Endothelial cell of umbilical vein (primary cell): Measurements from ENCODE around the gene TRAF3IP1. TPM values are rescaled to one million over a fixed set of nuclear protein-coding genes. Genes with fewer than 3 reads are reported as not detected.

Experiments used
- BruUV-seq: library from RNA; stranded (reverse); fragments of 400-500 nt; replicated peaks from 2 replicates; lab custom pipeline; 2021; lab: Mats Ljungman, UMichigan
- CTCF ChIA-PET: fragments of 300-600, 350-600 bp; sonication (Branson Sonifier 250); formaldehyde crosslinking; loops from one replicate; lab custom pipeline; 2021; ENCODE audit warnings: antibody characterized with exemption, inconsistent platforms; lab: Charles Lee
- POLR2A ChIA-PET: fragments of 300-600, 350-600 bp; sonication (Branson Sonifier 250); formaldehyde crosslinking; loops from one replicate; lab custom pipeline; 2021; ENCODE audit warnings: antibody characterized with exemption, inconsistent platforms; lab: Charles Lee
- DNase-seq: peaks from one replicate; pipeline ENCODE4 v3.0.0-alpha.2; 2011; ENCODE audit warnings: low read depth, low spot score
- FAIRE-seq: peaks from 2 replicates; lab custom pipeline; 2011; peaks lifted over from hg19 to GRCh38; lab: Jason Lieb, UNC
- H2AFZ ChIP-seq: 2 replicates; pipeline ENCODE4 v1.6.0; 2012; ENCODE audit warnings: low read depth, low read length, control low read depth, inconsistent platforms
- H3K27ac ChIP-seq: 2 replicates; pipeline ENCODE4 v1.5.1; 2011; ENCODE audit warnings: low read depth, mild to moderate bottlenecking, control low read depth, low read length, moderate library complexity; ENCODE audit not compliant: insufficient read depth
- H3K27me3 ChIP-seq, 2 experiments: 2 replicates each; pipeline versions ENCODE4 v1.6.0 to v1.6.1; 2011; ENCODE audit warnings: low read length in 2 of 2, mixed read lengths in 1 of 2; ENCODE audit not compliant: control insufficient read depth in 2 of 2, insufficient read depth in 2 of 2
- H3K36me3 ChIP-seq, 2 experiments: 2 replicates in 1 of 2; 3 replicates in 1 of 2; pipeline ENCODE4 v1.5.1; 2011; ENCODE audit warnings: low read length in 2 of 2, mild to moderate bottlenecking in 1 of 2, moderate library complexity in 1 of 2; ENCODE audit not compliant: control insufficient read depth in 2 of 2, insufficient read depth in 2 of 2; ENCODE audit errors: extremely low read depth in 1 of 2
- H3K4me1 ChIP-seq: 3 replicates; pipeline ENCODE4 v1.5.1; 2011; ENCODE audit warnings: mild to moderate bottlenecking, low read length; ENCODE audit not compliant: control insufficient read depth, insufficient read depth; ENCODE audit errors: extremely low read depth
- H3K4me2 ChIP-seq: 2 replicates; pipeline ENCODE4 v1.6.1; 2011; ENCODE audit warnings: low read length, control low read depth, mixed read lengths; ENCODE audit not compliant: insufficient read depth
- H3K4me3 ChIP-seq, 3 experiments: fragments of 200-600 bp in 1 of 3; sonication (generic), shearing (Covaris generic) in 1 of 3; replicated peaks in 1 of 3; 2 replicates each; pipeline ENCODE4 v1.5.1; 2011 to 2016; ENCODE audit warnings: control low read depth in 3 of 3, low read length in 3 of 3, mild to moderate bottlenecking in 2 of 3, inconsistent platforms in 1 of 3, low read depth in 1 of 3, moderate library complexity in 1 of 3; ENCODE audit not compliant: insufficient read depth in 1 of 3
- H3K79me2 ChIP-seq: 2 replicates; pipeline ENCODE4 v1.6.0; 2012; ENCODE audit warnings: low read length, inconsistent platforms; ENCODE audit not compliant: control insufficient read depth, insufficient read depth
- H3K9ac ChIP-seq: replicated peaks from 2 replicates; pipeline ENCODE3; 2011; ENCODE audit warnings: low read length, control low read depth; ENCODE audit not compliant: insufficient read depth; ENCODE audit errors: extremely low read depth
- H3K9me1 ChIP-seq: replicated peaks from 3 replicates; pipeline ENCODE4 v1.6.0; 2011; ENCODE audit warnings: mild to moderate bottlenecking, low read length; ENCODE audit not compliant: control insufficient read depth, insufficient read depth; ENCODE audit errors: extremely low read depth
- H3K9me3 ChIP-seq: replicated peaks from 2 replicates; pipeline ENCODE4 v1.5.1; 2012; ENCODE audit warnings: low read length, inconsistent platforms; ENCODE audit not compliant: control insufficient read depth, insufficient read depth
- H4K20me1 ChIP-seq: replicated peaks from 2 replicates; pipeline ENCODE3; 2011; ENCODE audit warnings: mild to moderate bottlenecking, low read length; ENCODE audit not compliant: control insufficient read depth, insufficient read depth; ENCODE audit errors: extremely low read depth
- CTCF ChIP-seq, 2 donors: IDR thresholded peaks; 1 replicate in 1 of 2; 2 replicates in 1 of 2; pipeline ENCODE4 v1.5.1; 2011; ENCODE audit warnings: low read length in 2 of 2, mild to moderate bottlenecking in 2 of 2, moderate library complexity in 2 of 2, control low read depth in 1 of 2, inconsistent platforms in 1 of 2, low read depth in 1 of 2; ENCODE audit not compliant: insufficient read depth in 1 of 2; ENCODE audit errors: extremely low read depth in 1 of 2
- EZH2 ChIP-seq: IDR thresholded peaks from 2 replicates; pipeline ENCODE4 v1.6.1; 2012; ENCODE audit warnings: borderline replicate concordance, low read depth, mild to moderate bottlenecking, moderate library complexity, low read length, inconsistent platforms; ENCODE audit not compliant: severe bottlenecking
- GATA2 ChIP-seq: IDR thresholded peaks from 2 replicates; pipeline ENCODE4 v1.7.0; 2011; ENCODE audit warnings: low read depth, mild to moderate bottlenecking, moderate library complexity, mixed read lengths, low read length; ENCODE audit not compliant: insufficient read length, insufficient read depth
- JUN ChIP-seq: IDR thresholded peaks from 2 replicates; pipeline ENCODE4 v1.6.1; 2011; ENCODE audit warnings: borderline replicate concordance, low read depth; ENCODE audit not compliant: insufficient read length, insufficient read depth
- POLR2A ChIP-seq: IDR thresholded peaks from 2 replicates; pipeline ENCODE4 v1.6.1; 2012; ENCODE audit warnings: low read depth, mild to moderate bottlenecking, control low read depth, low read length
- POLR2AphosphoS5 ChIP-seq: IDR thresholded peaks from 2 replicates; pipeline ENCODE4 v1.6.1; 2012; ENCODE audit warnings: low read depth, mild to moderate bottlenecking, control low read depth, low read length, moderate library complexity; ENCODE audit not compliant: insufficient read depth
- dilution Hi-C: fragments of 300-500 bp; cut with MboI; formaldehyde crosslinking; loops from one replicate; pipeline ENCODE4 v1.15.0; 2019; ENCODE audit warnings: low sequenced_read_pairs; ENCODE audit not compliant: extremely low pct_ligation_motif_present
- intact Hi-C: fragments of 100-400 bp; cut with micrococcal nuclease; formaldehyde crosslinking; loops from one replicate; pipeline ENCODE4 v1.10.0; 2022
- polyA plus RNA-seq, 4 experiments: library from polyadenylated mRNA; depleted of rRNA in 3 of 4; stranded (reverse) in 3 of 4; unstranded in 1 of 4; fragments of >200 nt; gene quantifications; 2 replicates each; pipeline versions ENCODE4 v1.2.1 to v1.2.3, GENCODE V29; 2011 to 2012; ENCODE audit warnings: missing spikeins in 1 of 4
- total RNA-seq: library from RNA; stranded (reverse); gene quantifications from 2 replicates; pipeline ENCODE4 v1.2.3, GENCODE V29; 2021
- TF ChIP-seq, protein P1 (sequence below): IDR thresholded peaks from 2 replicates; pipeline ENCODE4 v1.6.1; 2011; ENCODE audit not compliant: insufficient read depth, insufficient read length

Gene TRAF3IP1
- total and polyA plus RNA-seq, 2 donors (not counting 3 experiments of a cell fraction or from before 2014, with no cell fraction given) = 3.4 to 15.9 TPM

- dilution Hi-C loops (no loop called here), intact Hi-C loops (no loop called here)
- Histone ChIP-seq H3K9ac (no peak overlapping the region), H3K27me3 (no peaks in the 10 kb centered on the region), H2AFZ (no peak overlapping the region), H3K36me3 (peaks cover 0 to 6% of the 10 kb centered on the region in 2 experiments), H3K27ac (no peak overlapping the region), H3K79me2 (peaks cover 67% of the 10 kb centered on the region), H3K9me1 (no peaks in the 10 kb centered on the region), H3K4me1 (peaks cover 12% of the 10 kb centered on the region), H3K4me3 (no peak overlapping the region), H3K9me3 (no peaks in the 10 kb centered on the region), H4K20me1 (no peaks in the 10 kb centered on the region), H3K4me2 (no peak overlapping the region)
- BruUV-seq = no TSS peak
- DNase-seq (no peak), FAIRE-seq (no peak)
- ChIA-PET POLR2A (no interaction called here), CTCF (interaction anchor here (1.3 to 1.8 kb wide), 2 partner anchors 34 to 73 kb away, joined by 3 to 5 read pairs; no protein-coding TSS in a partner anchor)
- no peak for TF ChIP-seq JUN
- TF ChIP-seq, protein P1, sequence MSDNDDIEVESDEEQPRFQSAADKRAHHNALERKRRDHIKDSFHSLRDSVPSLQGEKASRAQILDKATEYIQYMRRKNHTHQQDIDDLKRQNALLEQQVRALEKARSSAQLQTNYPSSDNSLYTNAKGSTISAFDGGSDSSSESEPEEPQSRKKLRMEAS = no peak
- no peak for TF ChIP-seq POLR2AphosphoS5
- no peak for TF ChIP-seq POLR2A
- TF ChIP-seq EZH2 = no peak
- TF ChIP-seq GATA2 = no peak
These were observed 110.5 kb downstream of the TRAF3IP1 start for GRCh38 chr2:238430781-238431180.

- Histone ChIP-seq H3K4me1 (peaks cover 6% of the 10 kb centered on the region), H3K9me3 (no peaks in the 10 kb centered on the region), H3K27me3 (no peaks in the 10 kb centered on the region), H3K9ac (no peak overlapping the region), H3K4me2 (no peak overlapping the region), H4K20me1 (no peaks in the 10 kb centered on the region), H3K9me1 (no peaks in the 10 kb centered on the region), H3K4me3 (no peak overlapping the region), H3K36me3 (peaks cover 0 to 6% of the 10 kb centered on the region in 2 experiments), H3K27ac (no peak overlapping the region), H2AFZ (no peak overlapping the region), H3K79me2 (peaks cover 67% of the 10 kb centered on the region)
- ChIA-PET CTCF (interaction anchor here (1.3 to 2.4 kb wide), 3 partner anchors 33 to 74 kb away, joined by 3 to 18 read pairs (median 5); no protein-coding TSS in a partner anchor), POLR2A (no interaction called here)
- BruUV-seq = no TSS peak
- dilution Hi-C loops = no loop called here
- TF ChIP-seq, protein P1 = no peak
- TF ChIP-seq CTCF (IDR thresholded peaks at IDR 0.05; ENCODE audit: extremely low read depth in 1 of 2, insufficient read depth in 1 of 2, low read depth in 1 of 2, low read length in 2 of 2) (no peak), JUN (no peak)
- FAIRE-seq = no peak
- intact Hi-C loops = no loop called here
- DNase-seq = no peak
These were observed 111.1 kb downstream of the TRAF3IP1 start for GRCh38 chr2:238431456-238431855.
